SU-DHL-6 (cell line): ENCODE results near the gene FAM163A.

Experiments used
- H2AFZ ChIP-seq: fragments of 200-600 bp; sonication (generic); 2 replicates; pipeline ENCODE4 v1.6.1; 2014; ENCODE audit warnings: low read depth, mild to moderate bottlenecking, moderate library complexity, mixed read lengths, antibody characterized with exemption, low read length; ENCODE audit not compliant: severe bottlenecking
- H3F3A ChIP-seq: fragments of 200-600 bp; shearing (Covaris generic); 2 replicates; pipeline ENCODE4 v1.6.0; 2016; ENCODE audit warnings: antibody characterized with exemption, mild to moderate bottlenecking; ENCODE audit not compliant: insufficient read depth
- H3K27ac ChIP-seq: fragments of 200-600 bp; sonication (generic); 2 replicates; pipeline ENCODE4 v1.5.1; 2016; ENCODE audit warnings: low read depth, mild to moderate bottlenecking, low read length, moderate library complexity, mixed read lengths
- H3K27me3 ChIP-seq: fragments of 200-600 bp; sonication (generic), shearing (Covaris generic); 2 replicates; pipeline ENCODE4 v1.6.0; 2014; ENCODE audit warnings: mild to moderate bottlenecking, low read length
- H3K36me3 ChIP-seq: fragments of 200-600 bp; sonication (generic); 2 replicates; pipeline ENCODE4 v1.6.1; 2014; ENCODE audit warnings: mild to moderate bottlenecking, low read length, mixed read lengths
- H3K4me2 ChIP-seq: fragments of 300-600, 200-600 bp; shearing (Covaris generic), sonication (generic); 2 replicates; pipeline ENCODE4 v1.6.0; 2014; ENCODE audit warnings: low read length, low read depth, mild to moderate bottlenecking; ENCODE audit not compliant: poor library complexity, severe bottlenecking
- H3K4me3 ChIP-seq: fragments of 200-600 bp; sonication (generic); 2 replicates; pipeline ENCODE4 v1.5.1; 2014; ENCODE audit warnings: antibody characterized with exemption, low read length, mild to moderate bottlenecking, mixed read lengths; ENCODE audit not compliant: insufficient read depth, poor library complexity, severe bottlenecking
- H3K79me2 ChIP-seq: fragments of 200-600 bp; sonication (generic); 2 replicates; pipeline ENCODE4 v1.6.1; 2014; ENCODE audit warnings: mild to moderate bottlenecking, low read length, moderate library complexity; ENCODE audit not compliant: insufficient read depth
- H3K9ac ChIP-seq: fragments of 200-600 bp; sonication (generic); 2 replicates; pipeline ENCODE4 v1.7.0; 2014; ENCODE audit warnings: mild to moderate bottlenecking, low read length
- H3K9me2 ChIP-seq: fragments of 200-600 bp; sonication (generic); replicated peaks from 2 replicates; pipeline ENCODE4 v1.6.1; 2014; ENCODE audit warnings: low read length; ENCODE audit not compliant: insufficient read depth
- H3K9me3 ChIP-seq: fragments of 200-600 bp; sonication (generic); 2 replicates; pipeline ENCODE4 v1.6.1; 2014; ENCODE audit warnings: low read length, mixed read lengths; ENCODE audit not compliant: insufficient read depth
- H4K20me1 ChIP-seq: fragments of 200-600 bp; sonication (generic); 2 replicates; pipeline ENCODE4 v1.6.1; 2014; ENCODE audit warnings: low read depth, mild to moderate bottlenecking, antibody characterized with exemption, low read length, moderate library complexity, mixed read lengths
- CTCF ChIP-seq: fragments of 200-600 bp; sonication (generic); IDR thresholded peaks from one replicate; pipeline ENCODE4 v1.5.1; 2017; ENCODE audit warnings: antibody characterized with exemption, mild to moderate bottlenecking, low read length, moderate library complexity; ENCODE audit not compliant: insufficient read depth, poor library complexity, severe bottlenecking
- EZH2phosphoT487 ChIP-seq: fragments of 200-600 bp; sonication (generic), shearing (Covaris generic); conservative IDR thresholded peaks from 2 replicates; pipeline ENCODE4 v1.6.1; 2018; ENCODE audit warnings: mild to moderate bottlenecking, antibody characterized with exemption, low read length, moderate library complexity, mixed read lengths

Gene FAM163A

GRCh38 chr1:179793281-179793680, 50.2 kb downstream of the FAM163A start:
- Histone ChIP-seq H3K4me2 (no peak overlapping the region), H3K27ac (no peak overlapping the region), H2AFZ (no peak overlapping the region)

GRCh38 chr1:179794146-179794545, 51.1 kb downstream of the FAM163A start:
- H3K4me2 ChIP-seq, result no peak overlapping the region
- no peaks in the 10 kb centered on the region for H4K20me1 ChIP-seq
- H3K79me2 ChIP-seq, result no peaks in the 10 kb centered on the region
- no peak overlapping the region for H3K4me3 ChIP-seq
- no peak overlapping the region for H2AFZ ChIP-seq
- H3K9ac ChIP-seq, result no peak overlapping the region
- no peaks in the 10 kb centered on the region for H3K9me3 ChIP-seq
- no peaks in the 10 kb centered on the region for H3K27me3 ChIP-seq
- no peaks in the 10 kb centered on the region for H3K36me3 ChIP-seq
- H3F3A ChIP-seq, result no peaks in the 10 kb centered on the region
- no peak overlapping the region for H3K27ac ChIP-seq
- TF ChIP-seq EZH2phosphoT487 (no peak), CTCF (no peak)
- H3K9me2 ChIP-seq, result no peaks in the 10 kb centered on the region

More at GRCh38 chr1:179793281-179793680, 50.2 kb downstream of the FAM163A start:
- no peaks in the 10 kb centered on the region for H3K79me2 ChIP-seq
- no peaks in the 10 kb centered on the region for H3K9me2 ChIP-seq
- no peaks in the 10 kb centered on the region for H3K9me3 ChIP-seq
- H3K4me3 ChIP-seq, result no peak overlapping the region
- TF ChIP-seq CTCF, result no peak
- no peak for TF ChIP-seq EZH2phosphoT487
- no peak overlapping the region for H3K9ac ChIP-seq
- no peaks in the 10 kb centered on the region for H3F3A ChIP-seq
- no peaks in the 10 kb centered on the region for H3K36me3 ChIP-seq
- H3K27me3 ChIP-seq, result no peaks in the 10 kb centered on the region
- no peaks in the 10 kb centered on the region for H4K20me1 ChIP-seq

GRCh38 chr1:179794669-179795068, 51.6 kb downstream of the FAM163A start:
- Histone ChIP-seq H3K4me3 (no peak overlapping the region), H3K36me3 (no peaks in the 10 kb centered on the region), H3F3A (no peaks in the 10 kb centered on the region), H3K27ac (no peak overlapping the region), H2AFZ (no peak overlapping the region), H3K79me2 (no peaks in the 10 kb centered on the region), H4K20me1 (no peaks in the 10 kb centered on the region), H3K9me3 (no peaks in the 10 kb centered on the region), H3K27me3 (no peaks in the 10 kb centered on the region), H3K4me2 (no peak overlapping the region), H3K9me2 (no peaks in the 10 kb centered on the region), H3K9ac (no peak overlapping the region)
- TF ChIP-seq EZH2phosphoT487 (no peak), CTCF (no peak)
